ENCODE results near the gene BIRC7.

BIRC7 gene

GRCh38 chr20:63261060-63261794 is 25.5 kb downstream of the BIRC7 start:
- no peak for DNase-seq (ENCODE audit: low read depth, low spot score)
- H3K27ac ChIP-seq, result no peak overlapping the region

GRCh38 chr20:63261795-63262528 is 26.3 kb downstream of the BIRC7 start:
- no peak for DNase-seq (ENCODE audit: low read depth, low spot score)
- no peak overlapping the region for H3K27ac ChIP-seq

GRCh38 chr20:63262836-63263235 is 27.1 kb downstream of the BIRC7 start:
- no peak for DNase-seq (ENCODE audit: low read depth, low spot score)
- no peak overlapping the region for H3K27ac ChIP-seq

- no peak for DNase-seq (ENCODE audit: low read depth, low spot score)
Observed at GRCh38 chr20:63264000-63264399, 28.3 kb downstream of the BIRC7 start.

GRCh38 chr20:63264519-63264918 is 28.8 kb downstream of the BIRC7 start:
- DNase-seq (ENCODE audit: low read depth, low spot score), result no peak

More at GRCh38 chr20:63264000-63264399, 28.3 kb downstream of the BIRC7 start:
- no peak overlapping the region for H3K27ac ChIP-seq

GRCh38 chr20:63265891-63266515 is 30.3 kb downstream of the BIRC7 start:
- no peak overlapping the region for H3K27ac ChIP-seq
- DNase-seq (ENCODE audit: low read depth, low spot score), result no peak

More at GRCh38 chr20:63264519-63264918, 28.8 kb downstream of the BIRC7 start:
- no peak overlapping the region for H3K27ac ChIP-seq

- H3K27ac ChIP-seq, result no peak overlapping the region
- no peak for DNase-seq (ENCODE audit: low read depth, low spot score)
Observed at GRCh38 chr20:63267691-63268090, 32.0 kb downstream of the BIRC7 start.

GRCh38 chr20:63268256-63268655 is 32.6 kb downstream of the BIRC7 start:
- DNase-seq (ENCODE audit: low read depth, low spot score), result no peak
- no peak overlapping the region for H3K27ac ChIP-seq

GRCh38 chr20:63268671-63269439 is 33.1 kb downstream of the BIRC7 start:
- H3K27ac ChIP-seq, result no peak overlapping the region
- DNase-seq (ENCODE audit: low read depth, low spot score), result peak; percentile 5

- no peak for DNase-seq (ENCODE audit: low read depth, low spot score)
- no peak overlapping the region for H3K27ac ChIP-seq
Observed at GRCh38 chr20:63269724-63270123, 34.0 kb downstream of the BIRC7 start.

GRCh38 chr20:63270606-63271325 is 35.1 kb downstream of the BIRC7 start:
- no peak for DNase-seq (ENCODE audit: low read depth, low spot score)
- no peak overlapping the region for H3K27ac ChIP-seq

GRCh38 chr20:63272105-63273058 is 36.7 kb downstream of the BIRC7 start, which contains the start of gene ARFGAP1:
Gene ARFGAP1 (plus strand): TSS chr20:63272813. CDS start chr20:63275581, 2,768 bp downstream.
- peak within 1 kb of the TSS; percentile 36 for H3K27ac ChIP-seq
- DNase-seq (ENCODE audit: low read depth, low spot score), result peak; percentile 44

- H3K27ac ChIP-seq, result peak overlapping the region; percentile 36
- DNase-seq (ENCODE audit: low read depth, low spot score), result no peak
Observed at GRCh38 chr20:63273059-63273579, 37.4 kb downstream of the BIRC7 start.

GRCh38 chr20:63273635-63274380 is 38.1 kb downstream of the BIRC7 start:
- DNase-seq (ENCODE audit: low read depth, low spot score), result peak; percentile 6
- H3K27ac ChIP-seq, result peak overlapping the region; percentile 36

- no peak overlapping the region for H3K27ac ChIP-seq
- no peak for DNase-seq (ENCODE audit: low read depth, low spot score)
Observed at GRCh38 chr20:63274381-63275228, 38.9 kb downstream of the BIRC7 start.

GRCh38 chr20:63275825-63276224 is 40.1 kb downstream of the BIRC7 start:
- H3K27ac ChIP-seq, result no peak overlapping the region
- DNase-seq (ENCODE audit: low read depth, low spot score), result no peak

GRCh38 chr20:63276956-63277355 is 41.3 kb downstream of the BIRC7 start:
- DNase-seq (ENCODE audit: low read depth, low spot score), result no peak
- H3K27ac ChIP-seq, result no peak overlapping the region
